ENCODE results near the gene MGRN1.

GRCh38 chr16:4688674-4689045 lies 64.0 kb downstream of the MGRN1 start:
- TF ChIP-seq CTCF (IDR thresholded peaks at IDR 0.05), result no peak
- TF ChIP-seq POLR2A (IDR thresholded peaks at IDR 0.05), result no peak
